Activated T-helper 2 cell treated with anti-CD3 and anti-CD28 coated beads, Interferon-gamma antibody, Interleukin-2, Interleukin-4, amounts not matched to agents 10 μg/mL and 5 μg/mL and 100 μg/mL, durations not matched to agents 14 hours and 24 hours and 36 hours (primary cell): ENCODE results near the gene PGLYRP1. TPM values are rescaled to one million over a fixed set of nuclear protein-coding genes. Genes with fewer than 3 reads are reported as not detected.

Experiments
- DNase-seq: peaks from one replicate; pipeline ENCODE4 v3.0.0; 2021; ENCODE audit warnings: low spot score
- H3K27ac Mint-ChIP-seq: one replicate; pipeline ENCODE4 v1.8.0; 2021; ENCODE audit warnings: mixed read lengths
- H3K27me3 Mint-ChIP-seq: one replicate; pipeline ENCODE4 v1.8.0; 2021; ENCODE audit warnings: low read depth, mixed read lengths
- H3K36me3 Mint-ChIP-seq: one replicate; pipeline ENCODE4 v1.8.0; 2021; ENCODE audit warnings: low read depth, mixed read lengths
- H3K4me1 Mint-ChIP-seq: one replicate; pipeline ENCODE4 v1.8.0; 2021; ENCODE audit warnings: low read depth, mixed read lengths
- H3K4me3 Mint-ChIP-seq: one replicate; pipeline ENCODE4 v1.8.0; 2021; ENCODE audit warnings: low read depth, mild to moderate bottlenecking, moderate library complexity, mixed read lengths
- H3K9me3 Mint-ChIP-seq: one replicate; pipeline ENCODE4 v1.8.0; 2021; ENCODE audit warnings: mixed read lengths
- intact Hi-C: fragments of 100-400 bp; cut with micrococcal nuclease; formaldehyde crosslinking; loops from one replicate; pipeline ENCODE4 v1.15.1; 2023
- total RNA-seq: library from RNA; stranded (reverse); gene quantifications from 2 replicates; pipeline ENCODE4 v1.2.3, GENCODE V29; 2022

PGLYRP1 gene
- total RNA-seq, 1 donor from 2014 or later: not detected

DNA sequence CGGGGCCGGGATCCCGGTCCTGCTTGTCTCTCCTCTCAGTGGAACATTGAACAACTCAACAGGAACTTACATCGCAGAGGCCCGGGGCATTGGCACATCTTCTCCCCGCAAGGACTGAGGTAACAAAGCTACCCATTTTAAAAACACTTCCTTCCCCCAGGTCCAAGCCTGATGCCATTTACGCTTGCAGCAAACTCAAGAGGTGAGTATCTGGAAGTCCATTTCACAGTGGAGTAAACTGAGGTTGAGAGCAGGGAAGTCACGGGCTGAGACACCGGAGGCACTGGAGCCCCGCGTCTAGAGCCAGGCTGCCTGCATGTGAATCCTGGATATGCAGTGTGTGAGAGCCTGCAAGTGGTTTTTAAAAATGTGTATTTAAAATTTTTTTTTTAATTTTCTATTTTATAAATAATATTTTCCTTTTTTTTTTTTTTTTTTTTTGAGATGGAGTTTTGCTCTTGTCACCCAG is 492 bp upstream of the PGLYRP1 start:
- peaks cover 13% of the 10 kb centered on the region for H3K4me1 Mint-ChIP-seq

GRCh38 chr19:46022061-46022430 is 807 bp downstream of the PGLYRP1 start:
- H3K27ac Mint-ChIP-seq: no peak overlapping the region
- peaks cover 14% of the 10 kb centered on the region for H3K4me1 Mint-ChIP-seq
- H3K9me3 Mint-ChIP-seq: no peaks in the 10 kb centered on the region
- no peak overlapping the region for H3K4me3 Mint-ChIP-seq
- H3K27me3 Mint-ChIP-seq: peaks cover 24% of the 10 kb centered on the region
- intact Hi-C loops: no loop called here
- no peaks in the 10 kb centered on the region for H3K36me3 Mint-ChIP-seq
- DNase-seq: no peak

More for the DNA sequence above, 492 bp upstream of the PGLYRP1 start:
- DNase-seq: no peak
- H3K27me3 Mint-ChIP-seq: peaks cover 24% of the 10 kb centered on the region
- H3K27ac Mint-ChIP-seq: no peak overlapping the region
- H3K4me3 Mint-ChIP-seq: no peak overlapping the region
- intact Hi-C loops: no loop called here
- H3K36me3 Mint-ChIP-seq: no peaks in the 10 kb centered on the region
- no peaks in the 10 kb centered on the region for H3K9me3 Mint-ChIP-seq

- no peak for DNase-seq
- H3K9me3 Mint-ChIP-seq: no peaks in the 10 kb centered on the region
- H3K36me3 Mint-ChIP-seq: peaks cover 2% of the 10 kb centered on the region
- peaks cover 14% of the 10 kb centered on the region for H3K4me1 Mint-ChIP-seq
- H3K27me3 Mint-ChIP-seq: peaks cover 22% of the 10 kb centered on the region
- no peak overlapping the region for H3K27ac Mint-ChIP-seq
- intact Hi-C loops: no loop called here
- H3K4me3 Mint-ChIP-seq: no peak overlapping the region
These were observed 1.3 kb downstream of the PGLYRP1 start for GRCh38 chr19:46021531-46022041.

DNA sequence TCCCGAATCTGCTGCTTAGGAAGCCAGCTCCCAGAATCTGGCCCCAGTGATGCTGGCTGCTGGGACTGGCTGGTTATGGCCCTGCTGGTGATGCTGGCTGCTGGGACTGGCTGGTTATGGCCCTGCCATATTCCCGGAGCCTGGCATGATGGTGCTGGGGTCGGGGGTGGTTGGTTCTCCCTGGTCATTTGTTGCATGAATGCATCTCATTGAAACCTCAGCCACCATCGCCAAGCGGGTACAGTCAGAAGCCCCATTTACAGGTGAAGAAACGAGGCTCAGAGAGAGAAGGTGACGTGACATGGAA is 2.1 kb downstream of the PGLYRP1 start:
- intact Hi-C loops: no loop called here
- peaks cover 6% of the 10 kb centered on the region for H3K36me3 Mint-ChIP-seq
- DNase-seq: no peak
- peaks cover 11% of the 10 kb centered on the region for H3K4me1 Mint-ChIP-seq
- no peaks in the 10 kb centered on the region for H3K9me3 Mint-ChIP-seq
- no peak overlapping the region for H3K27ac Mint-ChIP-seq
- H3K27me3 Mint-ChIP-seq: peaks cover 25% of the 10 kb centered on the region
- H3K4me3 Mint-ChIP-seq: no peak overlapping the region

GRCh38 chr19:46019270-46019669 is 3.6 kb downstream of the PGLYRP1 start:
- H3K27ac Mint-ChIP-seq: no peak overlapping the region
- intact Hi-C loops: loop anchor here (5.0 kb wide), 1 partner anchor 202 kb away; the partner anchor contains the start of gene RSPH6A
- no peak for DNase-seq

DNA sequence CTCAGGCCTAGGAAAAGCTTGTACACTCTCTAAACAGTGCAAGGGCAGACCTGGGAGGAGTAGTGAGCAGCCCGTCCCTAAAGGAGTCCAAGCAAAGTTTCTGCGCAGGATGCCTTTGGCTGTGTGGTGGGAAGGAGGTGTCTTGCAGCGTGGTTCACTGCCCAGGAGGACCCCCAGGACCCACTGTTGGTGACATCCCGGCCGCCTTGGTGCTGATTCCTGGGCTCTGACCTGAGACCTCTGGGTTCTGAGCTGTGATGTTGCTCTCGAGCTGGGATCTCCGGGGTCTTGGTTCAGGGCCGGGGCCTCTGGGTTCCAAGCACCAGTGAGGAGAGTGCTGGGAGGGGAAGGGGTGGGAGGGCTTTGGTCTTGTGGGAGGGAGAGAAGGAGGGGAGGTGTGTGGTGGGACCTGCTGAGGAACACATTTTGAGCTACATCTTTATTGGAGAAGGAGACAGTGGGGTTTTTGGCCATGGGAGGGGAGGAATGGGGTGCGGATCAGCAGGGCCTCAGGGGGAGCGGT is 4.1 kb downstream of the PGLYRP1 start:
- no peak overlapping the region for H3K27ac Mint-ChIP-seq
- peaks cover 28% of the 10 kb centered on the region for H3K27me3 Mint-ChIP-seq
- no peak overlapping the region for H3K4me3 Mint-ChIP-seq
- H3K4me1 Mint-ChIP-seq: peaks cover 12% of the 10 kb centered on the region
- intact Hi-C loops: loop anchor here (5.0 kb wide), 1 partner anchor 201 kb away; the partner anchor contains the start of gene RSPH6A
- DNase-seq: no peak
- H3K36me3 Mint-ChIP-seq: peaks cover 14% of the 10 kb centered on the region
- no peaks in the 10 kb centered on the region for H3K9me3 Mint-ChIP-seq

More at GRCh38 chr19:46019270-46019669, 3.6 kb downstream of the PGLYRP1 start:
- Mint-ChIP-seq H3K9me3 (no peaks in the 10 kb centered on the region), H3K27me3 (peaks cover 32% of the 10 kb centered on the region), H3K4me3 (no peak overlapping the region), H3K36me3 (peaks cover 14% of the 10 kb centered on the region), H3K4me1 (peaks cover 12% of the 10 kb centered on the region)

- intact Hi-C loops: loop anchor here (5.0 kb wide), 1 partner anchor 201 kb away; the partner anchor contains the start of gene RSPH6A
- peaks cover 12% of the 10 kb centered on the region for H3K4me1 Mint-ChIP-seq
- no peak for DNase-seq
- H3K9me3 Mint-ChIP-seq: no peaks in the 10 kb centered on the region
- peaks cover 24% of the 10 kb centered on the region for H3K27me3 Mint-ChIP-seq
- no peak overlapping the region for H3K4me3 Mint-ChIP-seq
- no peak overlapping the region for H3K27ac Mint-ChIP-seq
- peaks cover 14% of the 10 kb centered on the region for H3K36me3 Mint-ChIP-seq
These were observed 4.8 kb downstream of the PGLYRP1 start for GRCh38 chr19:46017874-46018675.

- H3K4me3 Mint-ChIP-seq: peak overlapping the region; percentile 37
- H3K4me1 Mint-ChIP-seq: peaks cover 12% of the 10 kb centered on the region
- no peak for DNase-seq
- no peaks in the 10 kb centered on the region for H3K9me3 Mint-ChIP-seq
- H3K27me3 Mint-ChIP-seq: peaks cover 22% of the 10 kb centered on the region
- intact Hi-C loops: loop anchor here (5.0 kb wide), 1 partner anchor 200 kb away; the partner anchor contains the start of gene RSPH6A
- no peak overlapping the region for H3K27ac Mint-ChIP-seq
- peaks cover 14% of the 10 kb centered on the region for H3K36me3 Mint-ChIP-seq
These were observed 5.8 kb downstream of the PGLYRP1 start for GRCh38 chr19:46017095-46017429.

DNA sequence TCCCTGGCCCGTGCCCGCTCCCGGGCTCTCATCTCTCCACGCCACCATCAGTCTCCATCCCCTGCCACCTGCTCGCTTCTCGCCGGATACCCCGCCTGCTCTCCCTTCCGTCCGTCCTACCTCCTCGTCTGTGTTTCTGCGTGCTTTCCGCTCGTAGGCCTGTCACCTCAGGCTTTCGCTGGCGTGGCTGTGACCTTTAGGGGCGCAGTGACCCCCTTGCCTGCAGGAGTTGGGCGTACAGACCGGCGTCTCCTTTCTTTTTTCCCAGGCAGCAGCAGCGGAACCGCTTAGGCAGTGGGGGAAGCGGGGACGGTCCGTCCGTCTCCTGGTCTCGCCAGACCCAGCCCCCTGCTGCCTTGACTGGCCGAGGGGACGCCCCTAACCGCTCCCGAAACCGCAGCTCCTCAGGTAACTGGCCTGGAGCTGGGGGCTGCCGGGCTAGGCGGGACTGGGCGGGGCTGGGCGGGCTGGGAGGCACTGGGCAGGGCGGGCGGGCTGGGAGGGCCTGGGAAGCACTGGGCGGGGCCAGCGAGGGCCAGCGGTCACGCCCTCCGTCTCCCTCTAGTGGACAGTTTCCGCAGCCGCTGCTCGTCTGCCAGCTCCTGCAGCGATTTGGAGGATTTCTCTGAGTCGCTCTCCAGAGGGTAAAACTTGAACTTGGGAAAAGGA is 6.3 kb downstream of the PGLYRP1 start:
- H3K4me1 Mint-ChIP-seq: peaks cover 12% of the 10 kb centered on the region
- intact Hi-C loops: loop anchor here (5.0 kb wide), 1 partner anchor 199 kb away; the partner anchor contains the start of gene RSPH6A
- H3K36me3 Mint-ChIP-seq: peaks cover 14% of the 10 kb centered on the region
- DNase-seq: peak; percentile 72
- H3K27me3 Mint-ChIP-seq: peaks cover 18% of the 10 kb centered on the region
- peak overlapping the region; percentile 53 for H3K27ac Mint-ChIP-seq
- H3K9me3 Mint-ChIP-seq: no peaks in the 10 kb centered on the region
- peak overlapping the region; percentile 85 for H3K4me3 Mint-ChIP-seq

GRCh38 chr19:46015687-46016425 is 7.0 kb downstream of the PGLYRP1 start:
- peaks cover 14% of the 10 kb centered on the region for H3K27me3 Mint-ChIP-seq
- intact Hi-C loops: loop anchor here (5.0 kb wide), 1 partner anchor 199 kb away; the partner anchor contains the start of gene RSPH6A
- peaks cover 14% of the 10 kb centered on the region for H3K36me3 Mint-ChIP-seq
- no peaks in the 10 kb centered on the region for H3K9me3 Mint-ChIP-seq
- peak; percentile 33 for DNase-seq
- H3K4me1 Mint-ChIP-seq: peaks cover 12% of the 10 kb centered on the region
- peak overlapping the region; percentile 85 for H3K4me3 Mint-ChIP-seq
- H3K27ac Mint-ChIP-seq: peak overlapping the region; percentile 53

- peak overlapping the region; percentile 73 for H3K4me3 Mint-ChIP-seq
- H3K27ac Mint-ChIP-seq: no peak overlapping the region
- intact Hi-C loops: loop anchor here (5.0 kb wide), 1 partner anchor 198 kb away; the partner anchor contains the start of gene RSPH6A
- H3K36me3 Mint-ChIP-seq: peaks cover 16% of the 10 kb centered on the region
- H3K9me3 Mint-ChIP-seq: no peaks in the 10 kb centered on the region
- peaks cover 14% of the 10 kb centered on the region for H3K27me3 Mint-ChIP-seq
- H3K4me1 Mint-ChIP-seq: peaks cover 12% of the 10 kb centered on the region
- peak; percentile 53 for DNase-seq
These were observed 7.7 kb downstream of the PGLYRP1 start for GRCh38 chr19:46014941-46015686.
